ENCODE measurements around the gene CCDC198. TPM values are rescaled to one million over a fixed set of nuclear protein-coding genes. Genes with fewer than 3 reads are reported as not detected.

CCDC198 gene
- total RNA-seq, 4 donors from 2014 or later = not detected

DNA sequence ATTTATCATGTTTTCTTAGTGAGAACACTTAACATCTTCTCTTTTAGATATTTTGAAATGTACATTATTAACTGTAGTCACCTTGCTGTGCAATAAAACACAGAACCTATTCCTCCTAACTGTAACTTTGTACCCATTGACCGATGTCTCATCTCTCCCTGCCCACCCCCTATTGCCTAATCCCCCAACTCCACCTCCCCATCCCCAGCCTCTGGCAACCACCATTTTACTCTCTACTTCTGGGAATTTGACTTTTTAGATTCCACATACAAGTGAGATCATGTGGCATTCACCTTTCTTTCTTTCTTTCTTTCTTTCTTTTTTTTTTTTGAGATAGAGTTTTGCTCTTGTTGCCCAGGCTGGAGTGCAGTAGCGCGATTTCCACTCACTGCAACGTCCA is 4.4 kb upstream of the CCDC198 start:
- no peaks in the 10 kb centered on the region for H3K36me3 ChIP-seq
- intact Hi-C loops (cut with DNase I) = no loop called here
- WGBS, 2 donors = 91 to 95% methylated on average over 4 of the region's 4 CpGs

DNA sequence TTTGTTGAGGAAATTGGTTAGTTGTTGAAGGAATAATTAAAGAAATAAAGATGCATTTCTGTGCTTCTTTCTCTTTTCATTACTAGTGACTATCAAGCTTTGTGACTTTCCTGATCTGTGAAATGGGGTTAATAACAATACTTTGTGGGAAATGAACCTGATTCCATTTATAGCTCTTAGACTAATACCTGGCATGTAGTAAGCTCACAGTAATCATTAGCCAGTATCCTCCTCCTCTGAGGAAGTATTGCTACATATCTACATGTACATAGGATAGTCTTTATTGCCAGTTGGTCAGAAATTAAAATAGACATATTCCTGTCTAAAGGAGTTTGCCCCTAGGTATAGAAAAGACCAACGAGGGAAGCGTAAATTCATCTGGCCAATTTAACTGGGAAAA is 1.8 kb upstream of the CCDC198 start:
- 95% methylated on average over 2 of the region's 2 CpGs for WGBS, 2 donors
- H3K27ac ChIP-seq = no peak overlapping the region
- no peak overlapping the region for H3K4me3 ChIP-seq (replicated peaks in 1 of 3)
- H3K4me1 ChIP-seq = no peaks in the 10 kb centered on the region
- no peaks in the 10 kb centered on the region for H3K36me3 ChIP-seq
- DNase-seq = no peak
- H3K27me3 ChIP-seq = no peaks in the 10 kb centered on the region
- TF ChIP-seq, protein P1, sequence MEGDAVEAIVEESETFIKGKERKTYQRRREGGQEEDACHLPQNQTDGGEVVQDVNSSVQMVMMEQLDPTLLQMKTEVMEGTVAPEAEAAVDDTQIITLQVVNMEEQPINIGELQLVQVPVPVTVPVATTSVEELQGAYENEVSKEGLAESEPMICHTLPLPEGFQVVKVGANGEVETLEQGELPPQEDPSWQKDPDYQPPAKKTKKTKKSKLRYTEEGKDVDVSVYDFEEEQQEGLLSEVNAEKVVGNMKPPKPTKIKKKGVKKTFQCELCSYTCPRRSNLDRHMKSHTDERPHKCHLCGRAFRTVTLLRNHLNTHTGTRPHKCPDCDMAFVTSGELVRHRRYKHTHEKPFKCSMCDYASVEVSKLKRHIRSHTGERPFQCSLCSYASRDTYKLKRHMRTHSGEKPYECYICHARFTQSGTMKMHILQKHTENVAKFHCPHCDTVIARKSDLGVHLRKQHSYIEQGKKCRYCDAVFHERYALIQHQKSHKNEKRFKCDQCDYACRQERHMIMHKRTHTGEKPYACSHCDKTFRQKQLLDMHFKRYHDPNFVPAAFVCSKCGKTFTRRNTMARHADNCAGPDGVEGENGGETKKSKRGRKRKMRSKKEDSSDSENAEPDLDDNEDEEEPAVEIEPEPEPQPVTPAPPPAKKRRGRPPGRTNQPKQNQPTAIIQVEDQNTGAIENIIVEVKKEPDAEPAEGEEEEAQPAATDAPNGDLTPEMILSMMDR (IDR thresholded peaks at IDR 0.05) = no peak
- no peak for TF ChIP-seq POLR2A (IDR thresholded peaks at IDR 0.05)
- no peaks in the 10 kb centered on the region for H3K9me3 ChIP-seq
- intact Hi-C loops (cut with DNase I) = no loop called here

More for the DNA sequence above, 4.4 kb upstream of the CCDC198 start:
- Histone ChIP-seq H3K27ac (no peak overlapping the region), H3K4me3 (replicated peaks in 1 of 3) (no peak overlapping the region), H3K9me3 (no peaks in the 10 kb centered on the region), H3K4me1 (no peaks in the 10 kb centered on the region), H3K27me3 (no peaks in the 10 kb centered on the region)
- TF ChIP-seq POLR2A (IDR thresholded peaks at IDR 0.05) = no peak
- TF ChIP-seq, protein P1 (IDR thresholded peaks at IDR 0.05) = no peak
- no peak for DNase-seq

DNA sequence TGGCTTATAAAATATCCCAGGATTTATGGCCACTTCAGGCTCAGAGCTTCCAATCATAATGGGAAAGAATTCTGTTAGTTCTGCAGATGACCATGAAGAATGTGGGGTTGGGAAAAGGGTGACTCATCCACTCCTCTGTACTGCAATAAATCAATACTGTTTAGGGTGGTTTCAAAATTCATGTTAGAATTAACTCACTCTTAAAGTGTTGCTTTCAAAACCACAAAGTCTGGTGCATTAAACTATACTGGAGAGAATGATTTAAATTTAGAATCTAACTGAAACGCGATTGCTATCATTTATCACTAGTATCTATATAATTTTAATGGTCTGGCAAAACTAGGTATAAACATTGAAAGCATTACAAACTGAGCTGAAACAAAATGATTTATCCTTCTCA is 798 bp downstream of the CCDC198 start:
- Histone ChIP-seq H3K36me3 (no peaks in the 10 kb centered on the region), H3K4me3 (replicated peaks in 1 of 3) (no peak overlapping the region), H3K27me3 (no peaks in the 10 kb centered on the region), H3K4me1 (no peaks in the 10 kb centered on the region), H3K27ac (no peak overlapping the region), H3K9me3 (no peaks in the 10 kb centered on the region)
- WGBS, 2 donors = 74% methylated on average over 2 of the region's 2 CpGs
- TF ChIP-seq, protein P1 (IDR thresholded peaks at IDR 0.05) = no peak
- TF ChIP-seq POLR2A (IDR thresholded peaks at IDR 0.05) = no peak
- intact Hi-C loops (cut with DNase I) = no loop called here
- no peak for DNase-seq

DNA sequence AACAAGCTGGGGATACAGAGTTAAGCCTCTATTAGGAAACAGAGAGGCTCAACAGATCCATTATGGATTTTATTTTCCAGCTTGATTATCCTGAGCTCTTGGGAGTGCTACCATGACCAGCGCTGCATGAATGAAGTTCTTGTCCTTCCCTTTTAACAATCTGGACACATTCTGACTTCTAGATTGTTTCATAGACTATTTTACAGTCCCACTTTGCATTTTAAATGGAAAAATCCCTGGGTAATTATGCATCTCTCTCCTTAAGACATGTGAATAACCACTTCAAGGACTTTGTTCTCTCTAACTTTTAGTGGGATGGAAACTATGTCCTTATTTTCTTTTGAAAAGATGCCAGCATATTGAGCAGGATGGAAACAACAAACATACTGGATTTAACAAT is 2.0 kb downstream of the CCDC198 start:
- intact Hi-C loops (cut with DNase I) = no loop called here
- TF ChIP-seq, protein P1 (IDR thresholded peaks at IDR 0.05) = no peak
- TF ChIP-seq POLR2A (IDR thresholded peaks at IDR 0.05) = no peak

DNA sequence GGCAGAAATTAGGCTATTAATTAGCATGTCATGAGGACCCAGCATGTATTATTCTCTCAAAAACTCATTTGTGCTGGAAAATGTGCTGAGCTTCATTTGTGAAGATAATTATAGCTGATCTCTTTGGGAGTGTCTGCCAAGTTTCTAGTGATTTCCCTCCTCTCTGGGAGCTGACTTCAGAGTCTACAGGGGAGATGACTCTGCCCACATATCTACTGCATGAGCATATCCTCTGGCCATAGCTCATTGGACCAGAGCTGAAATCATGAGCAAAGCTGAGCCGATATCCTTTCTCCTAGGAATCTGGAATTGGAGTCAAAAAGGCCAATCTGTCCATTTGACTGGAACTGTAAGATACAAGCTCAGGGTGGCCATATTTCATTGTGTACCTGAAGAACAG is 5.9 kb downstream of the CCDC198 start:
- intact Hi-C loops (cut with DNase I) = loop anchor here (5.0 kb wide), 1 partner anchor 580 kb away; no protein-coding TSS in a partner anchor
- 75 to 86% methylated on average over 1 of the region's 1 CpG for WGBS, 2 donors
- no peaks in the 10 kb centered on the region for H3K9me3 ChIP-seq

More for the DNA sequence above, 2.0 kb downstream of the CCDC198 start:
- H3K27me3 ChIP-seq = no peaks in the 10 kb centered on the region
- no peaks in the 10 kb centered on the region for H3K9me3 ChIP-seq
- no peak overlapping the region for H3K4me3 ChIP-seq (replicated peaks in 1 of 3)
- H3K36me3 ChIP-seq = no peaks in the 10 kb centered on the region
- WGBS, 2 donors = 85 to 94% methylated on average over 1 of the region's 1 CpG
- no peak overlapping the region for H3K27ac ChIP-seq
- no peaks in the 10 kb centered on the region for H3K4me1 ChIP-seq
- no peak for DNase-seq

More for the DNA sequence above, 5.9 kb downstream of the CCDC198 start:
- DNase-seq = no peak
- no peak overlapping the region for H3K4me3 ChIP-seq (replicated peaks in 1 of 3)
- H3K4me1 ChIP-seq = no peaks in the 10 kb centered on the region
- no peak overlapping the region for H3K27ac ChIP-seq
- H3K36me3 ChIP-seq = no peaks in the 10 kb centered on the region
- TF ChIP-seq, protein P1 (IDR thresholded peaks at IDR 0.05) = no peak
- no peak for TF ChIP-seq POLR2A (IDR thresholded peaks at IDR 0.05)
- H3K27me3 ChIP-seq = no peaks in the 10 kb centered on the region

Measured in thyroid gland (tissue), 4 donors.